Parathyroid adenoma (tissue), 2 donors: ENCODE data around the gene HOXA9.
A peak's percentile ranks its signal among the peaks of the same experiment; 100 is the strongest.

ENCODE experiments used
- H2AFZ ChIP-seq: fragments of 300-600 bp; sonication (generic); one replicate; pipeline ENCODE4 v1.7.0; 2017; ENCODE audit warnings: antibody characterized with exemption, mild to moderate bottlenecking
- H3K27ac ChIP-seq: fragments of 300-600 bp; sonication (generic); one replicate; pipeline ENCODE4 v1.7.0; 2017
- H3K27me3 ChIP-seq: fragments of 300-600 bp; sonication (generic); one replicate; pipeline ENCODE4 v1.7.0; 2017; ENCODE audit warnings: low read length; ENCODE audit not compliant: control insufficient read depth, insufficient read depth
- H3K36me3 ChIP-seq: fragments of 300-600 bp; sonication (generic); one replicate; pipeline ENCODE4 v1.7.0; 2017; ENCODE audit warnings: low read length; ENCODE audit not compliant: control insufficient read depth, insufficient read depth
- H3K4me1 ChIP-seq: fragments of 300-600 bp; sonication (generic); one replicate; pipeline ENCODE4 v1.7.0; 2017; ENCODE audit warnings: control low read depth
- H3K4me2 ChIP-seq: fragments of 300-600 bp; sonication (generic); one replicate; pipeline ENCODE4 v1.7.0; 2017; ENCODE audit warnings: low read length
- H3K4me3 ChIP-seq: fragments of 300-600 bp; sonication (generic); one replicate; pipeline ENCODE4 v1.7.0; 2017; ENCODE audit warnings: low read depth, low read length
- H3K79me2 ChIP-seq: fragments of 300-600 bp; sonication (generic); one replicate; pipeline ENCODE4 v1.7.0; 2017; ENCODE audit warnings: control low read depth
- H3K9ac ChIP-seq: fragments of 300-600 bp; sonication (generic); one replicate; pipeline ENCODE4 v1.7.0; 2017; ENCODE audit warnings: mild to moderate bottlenecking
- H3K9me3 ChIP-seq: fragments of 300-600 bp; sonication (generic); one replicate; pipeline ENCODE4 v1.7.0; 2017; ENCODE audit warnings: low read length; ENCODE audit not compliant: control insufficient read depth
- TF ChIP-seq, protein P1 (sequence below): fragments of 300-600 bp; sonication (generic); IDR thresholded peaks from one replicate; pipeline ENCODE4 v1.7.0; 2017; ENCODE audit warnings: antibody characterized with exemption, mild to moderate bottlenecking
- donor health status: primary hyperparathyroidism.

The HOXA9 gene

DNA sequence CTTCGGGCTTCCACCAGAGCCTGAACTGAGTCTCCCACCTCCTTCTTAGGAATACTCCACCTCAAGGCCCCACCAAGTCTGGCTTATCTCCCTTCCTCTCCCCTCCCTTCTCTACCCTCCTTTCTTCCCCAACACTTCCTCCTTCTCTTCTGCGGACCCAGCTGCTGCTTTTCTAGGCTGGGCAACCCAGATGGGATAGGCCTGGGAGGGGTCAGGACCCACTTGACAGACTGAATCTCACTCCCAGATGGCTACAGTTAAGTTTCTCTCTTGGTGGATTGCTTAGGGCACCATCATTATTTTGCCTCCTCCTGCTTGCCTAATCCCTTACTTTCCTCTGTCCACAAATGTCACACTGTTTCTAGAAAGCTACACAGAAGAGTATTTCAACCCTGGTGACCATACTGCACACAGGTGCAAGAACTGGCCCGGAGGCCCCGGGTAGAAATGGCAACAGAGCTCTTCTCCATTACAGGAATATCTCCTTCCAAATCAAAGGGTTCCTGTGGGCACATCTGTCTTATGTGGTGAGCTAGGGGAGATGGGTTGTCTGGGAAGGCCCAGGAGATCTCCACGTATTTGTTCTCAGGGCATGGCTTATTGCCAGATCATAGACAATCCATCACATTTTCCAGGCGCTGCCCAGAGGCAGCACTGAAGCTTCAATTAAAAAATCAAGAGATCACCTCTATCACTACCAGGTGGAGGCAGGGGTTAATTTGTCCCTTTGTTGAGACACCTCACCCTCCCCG is 24.8 kb upstream of the HOXA9 start:
- no peaks in the 10 kb centered on the region for H3K9me3 ChIP-seq
- no peaks in the 10 kb centered on the region for H3K4me1 ChIP-seq
- H3K27me3 ChIP-seq: peaks cover 33% of the 10 kb centered on the region
- no peaks in the 10 kb centered on the region for H3K36me3 ChIP-seq
- H3K9ac ChIP-seq: no peak overlapping the region
- no peak overlapping the region for H3K27ac ChIP-seq
- H3K4me3 ChIP-seq: no peak overlapping the region
- no peak overlapping the region for H3K4me2 ChIP-seq
- TF ChIP-seq, protein P1, sequence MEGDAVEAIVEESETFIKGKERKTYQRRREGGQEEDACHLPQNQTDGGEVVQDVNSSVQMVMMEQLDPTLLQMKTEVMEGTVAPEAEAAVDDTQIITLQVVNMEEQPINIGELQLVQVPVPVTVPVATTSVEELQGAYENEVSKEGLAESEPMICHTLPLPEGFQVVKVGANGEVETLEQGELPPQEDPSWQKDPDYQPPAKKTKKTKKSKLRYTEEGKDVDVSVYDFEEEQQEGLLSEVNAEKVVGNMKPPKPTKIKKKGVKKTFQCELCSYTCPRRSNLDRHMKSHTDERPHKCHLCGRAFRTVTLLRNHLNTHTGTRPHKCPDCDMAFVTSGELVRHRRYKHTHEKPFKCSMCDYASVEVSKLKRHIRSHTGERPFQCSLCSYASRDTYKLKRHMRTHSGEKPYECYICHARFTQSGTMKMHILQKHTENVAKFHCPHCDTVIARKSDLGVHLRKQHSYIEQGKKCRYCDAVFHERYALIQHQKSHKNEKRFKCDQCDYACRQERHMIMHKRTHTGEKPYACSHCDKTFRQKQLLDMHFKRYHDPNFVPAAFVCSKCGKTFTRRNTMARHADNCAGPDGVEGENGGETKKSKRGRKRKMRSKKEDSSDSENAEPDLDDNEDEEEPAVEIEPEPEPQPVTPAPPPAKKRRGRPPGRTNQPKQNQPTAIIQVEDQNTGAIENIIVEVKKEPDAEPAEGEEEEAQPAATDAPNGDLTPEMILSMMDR: no peak
- H3K79me2 ChIP-seq: no peaks in the 10 kb centered on the region
- no peak overlapping the region for H2AFZ ChIP-seq

DNA sequence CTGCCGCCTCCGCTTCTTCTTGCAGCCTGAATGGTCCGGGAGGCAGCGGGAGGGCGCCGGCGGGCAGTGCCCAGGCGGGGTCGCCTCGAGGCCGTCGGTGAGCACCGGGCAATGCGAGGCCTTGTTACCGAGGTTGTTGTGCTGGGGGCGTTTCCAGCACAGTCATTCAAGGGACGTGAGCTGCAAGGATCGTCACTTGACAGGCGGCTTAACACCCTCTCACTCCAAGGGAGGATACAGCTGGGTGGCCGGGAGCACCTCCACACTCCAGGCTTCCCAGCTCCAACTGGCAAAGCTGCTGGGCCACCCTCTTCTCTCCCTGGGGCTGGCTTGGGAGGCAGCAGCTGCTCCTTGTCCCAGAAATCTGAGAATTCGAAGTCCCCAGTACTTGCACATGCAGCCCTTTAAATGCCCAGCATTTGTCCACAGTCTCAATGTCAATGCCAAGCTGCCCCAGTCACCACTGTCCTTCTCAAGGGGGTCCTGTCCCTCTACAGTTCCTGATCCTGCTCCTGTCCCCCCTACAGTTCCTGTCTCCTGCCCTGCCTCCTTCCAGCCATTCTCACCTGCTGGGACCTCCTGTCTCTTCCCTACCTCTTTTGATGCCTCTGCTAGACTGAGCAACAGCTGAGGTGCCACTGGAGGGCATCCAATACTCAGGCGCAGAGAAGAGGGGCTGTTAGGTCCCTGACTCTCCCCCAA is 24.1 kb upstream of the HOXA9 start:
- no peaks in the 10 kb centered on the region for H3K36me3 ChIP-seq
- no peaks in the 10 kb centered on the region for H3K4me1 ChIP-seq
- no peak overlapping the region for H3K4me3 ChIP-seq
- no peak overlapping the region for H2AFZ ChIP-seq
- H3K9me3 ChIP-seq: no peaks in the 10 kb centered on the region
- no peak overlapping the region for H3K4me2 ChIP-seq
- no peak overlapping the region for H3K27ac ChIP-seq
- H3K9ac ChIP-seq: no peak overlapping the region
- TF ChIP-seq, protein P1: no peak
- peaks cover 40% of the 10 kb centered on the region for H3K27me3 ChIP-seq
- no peaks in the 10 kb centered on the region for H3K79me2 ChIP-seq

DNA sequence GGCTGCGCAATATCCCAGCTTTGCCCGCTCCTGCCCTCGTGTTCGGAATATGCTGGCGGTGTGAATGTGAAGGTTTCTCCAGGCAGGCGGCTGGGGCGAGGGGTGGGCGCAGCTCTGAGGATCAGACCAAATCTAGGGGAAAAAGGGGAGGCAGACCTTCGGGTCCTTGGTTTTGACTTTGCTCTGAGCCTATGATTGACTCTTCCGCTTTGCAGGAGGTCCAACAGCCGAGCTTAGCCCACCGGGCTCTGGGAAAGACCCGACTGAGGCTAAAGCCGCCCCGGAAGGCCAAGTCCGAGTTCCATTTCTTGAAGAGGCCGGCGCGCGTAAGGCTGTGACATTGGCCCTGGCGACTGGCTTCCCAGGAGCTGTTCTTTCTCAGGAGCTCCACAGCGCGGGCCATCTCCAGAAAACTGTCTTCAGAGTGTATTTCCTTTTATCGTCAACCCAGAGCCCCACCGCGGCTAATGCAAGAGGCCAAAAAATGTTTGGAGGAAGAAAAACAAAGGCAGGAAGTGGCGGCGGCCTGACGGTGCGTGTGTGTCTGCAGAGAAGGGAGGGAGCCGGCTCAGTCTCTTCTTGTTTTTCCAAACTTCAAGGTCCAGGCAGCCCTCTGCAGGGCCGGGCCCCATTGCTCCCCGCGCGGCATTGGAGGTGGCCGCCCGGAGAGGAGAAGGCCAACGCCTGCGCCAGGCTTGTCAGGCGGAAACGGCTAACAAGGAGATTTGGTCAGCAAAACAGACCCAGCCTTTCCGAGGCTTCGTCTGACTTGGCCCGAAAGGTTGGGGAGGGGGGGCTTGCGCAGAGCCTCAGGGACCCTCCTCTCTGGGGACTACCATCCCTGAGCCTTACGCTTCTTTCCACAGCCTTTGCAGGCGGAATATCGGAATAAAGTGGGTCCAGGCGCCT is 23.3 kb upstream of the HOXA9 start:
- Histone ChIP-seq H3K27ac (no peak overlapping the region), H3K4me3 (no peak overlapping the region), H3K79me2 (no peaks in the 10 kb centered on the region), H3K4me2 (no peak overlapping the region), H3K27me3 (peaks cover 40% of the 10 kb centered on the region), H2AFZ (peak overlapping the region; percentile 22), H3K9me3 (no peaks in the 10 kb centered on the region), H3K36me3 (no peaks in the 10 kb centered on the region), H3K4me1 (no peaks in the 10 kb centered on the region), H3K9ac (no peak overlapping the region)
- TF ChIP-seq, protein P1: no peak

DNA sequence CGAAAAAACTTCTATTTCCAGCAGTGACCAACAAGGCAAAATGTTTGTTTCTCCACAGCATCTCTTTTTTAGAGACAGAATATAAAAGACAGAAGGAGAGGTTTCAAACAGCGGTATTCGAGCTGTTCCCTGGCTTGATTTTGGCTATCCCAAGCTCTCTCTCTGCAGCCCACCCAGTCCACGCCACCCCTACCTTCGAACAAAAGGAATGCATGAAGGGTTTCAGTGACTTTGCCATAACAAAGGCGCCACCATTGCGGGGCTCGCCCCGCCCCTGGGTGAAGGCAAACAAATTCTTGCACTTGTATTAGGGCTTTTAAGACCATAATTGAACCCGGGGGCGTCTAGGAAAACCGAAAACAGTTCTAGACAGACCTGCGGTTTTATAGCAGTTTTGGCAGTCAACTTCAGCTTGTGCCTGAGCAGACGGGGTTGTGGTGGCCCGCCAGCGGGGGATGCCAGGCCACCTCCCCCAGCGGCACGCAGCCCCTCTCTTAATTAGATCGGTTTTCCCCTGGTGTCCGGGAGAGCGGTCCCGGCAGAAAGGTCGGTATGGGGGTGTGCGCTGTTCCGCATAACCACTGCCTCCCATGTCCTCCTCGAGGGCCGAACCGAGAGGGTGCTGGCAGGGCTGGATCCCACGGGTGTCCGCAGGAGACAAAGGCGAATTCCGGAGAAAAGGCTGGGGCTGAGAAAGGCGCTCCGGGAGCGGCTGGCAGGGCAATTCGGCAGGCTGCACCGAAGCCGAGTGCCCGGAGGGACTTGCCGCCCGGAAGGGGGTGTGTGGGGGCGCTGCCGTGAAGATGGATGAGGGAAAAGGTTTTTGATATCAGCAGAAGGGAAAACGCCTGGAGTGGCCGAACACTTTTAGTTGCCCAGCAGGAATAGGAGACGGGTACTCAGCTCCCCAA is 22.4 kb upstream of the HOXA9 start:
- no peak overlapping the region for H3K9ac ChIP-seq
- no peak overlapping the region for H3K27ac ChIP-seq
- TF ChIP-seq, protein P1: no peak
- H3K4me2 ChIP-seq: no peak overlapping the region
- H3K27me3 ChIP-seq: peaks cover 40% of the 10 kb centered on the region
- H3K36me3 ChIP-seq: no peaks in the 10 kb centered on the region
- H3K9me3 ChIP-seq: no peaks in the 10 kb centered on the region
- no peak overlapping the region for H2AFZ ChIP-seq
- no peaks in the 10 kb centered on the region for H3K79me2 ChIP-seq
- no peak overlapping the region for H3K4me3 ChIP-seq
- H3K4me1 ChIP-seq: no peaks in the 10 kb centered on the region
